Peyer's patch (tissue), 4 donors: ENCODE data around the gene ANKRD45.

Experiments
- POLR2A ChIP-seq, 2 donors: fragments of 450-650 bp; IDR thresholded peaks; one replicate each; pipeline ENCODE4 v1.5.1; 2017; ENCODE audit warnings: antibody characterized with exemption in 2 of 2, mild to moderate bottlenecking in 2 of 2, moderate library complexity in 2 of 2
- TF ChIP-seq, protein P1 (sequence below), 6 experiments: fragments of 450-650 bp in 4 of 6; fragments of 200-600 bp in 2 of 6; sonication (generic) in 1 of 6; IDR thresholded peaks; one replicate each; pipeline ENCODE4 v1.5.1; 2017 to 2019; ENCODE audit warnings: antibody characterized with exemption in 6 of 6, mild to moderate bottlenecking in 3 of 6, moderate library complexity in 1 of 6

DNA sequence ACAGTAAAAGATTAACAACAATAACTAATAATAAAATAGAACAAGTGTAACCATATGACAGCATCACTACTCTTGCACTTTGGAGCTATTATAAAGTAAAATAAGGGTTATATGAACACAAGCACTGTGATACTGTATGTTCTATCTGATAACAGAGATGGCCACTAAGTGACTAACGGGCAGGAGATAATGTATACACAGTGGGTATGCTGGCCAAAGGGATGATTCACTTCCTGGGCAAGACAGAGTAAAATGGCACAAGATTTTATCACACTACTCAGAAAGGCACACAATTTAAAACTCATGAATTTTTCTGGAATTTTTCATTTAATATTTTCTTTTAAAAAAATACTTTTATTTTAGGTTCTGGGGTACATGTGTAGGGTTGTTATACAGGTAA is 79.1 kb downstream of the ANKRD45 start:
- TF ChIP-seq, protein P1, sequence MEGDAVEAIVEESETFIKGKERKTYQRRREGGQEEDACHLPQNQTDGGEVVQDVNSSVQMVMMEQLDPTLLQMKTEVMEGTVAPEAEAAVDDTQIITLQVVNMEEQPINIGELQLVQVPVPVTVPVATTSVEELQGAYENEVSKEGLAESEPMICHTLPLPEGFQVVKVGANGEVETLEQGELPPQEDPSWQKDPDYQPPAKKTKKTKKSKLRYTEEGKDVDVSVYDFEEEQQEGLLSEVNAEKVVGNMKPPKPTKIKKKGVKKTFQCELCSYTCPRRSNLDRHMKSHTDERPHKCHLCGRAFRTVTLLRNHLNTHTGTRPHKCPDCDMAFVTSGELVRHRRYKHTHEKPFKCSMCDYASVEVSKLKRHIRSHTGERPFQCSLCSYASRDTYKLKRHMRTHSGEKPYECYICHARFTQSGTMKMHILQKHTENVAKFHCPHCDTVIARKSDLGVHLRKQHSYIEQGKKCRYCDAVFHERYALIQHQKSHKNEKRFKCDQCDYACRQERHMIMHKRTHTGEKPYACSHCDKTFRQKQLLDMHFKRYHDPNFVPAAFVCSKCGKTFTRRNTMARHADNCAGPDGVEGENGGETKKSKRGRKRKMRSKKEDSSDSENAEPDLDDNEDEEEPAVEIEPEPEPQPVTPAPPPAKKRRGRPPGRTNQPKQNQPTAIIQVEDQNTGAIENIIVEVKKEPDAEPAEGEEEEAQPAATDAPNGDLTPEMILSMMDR (IDR thresholded peaks at IDR 0.05) = no peak
- TF ChIP-seq POLR2A (IDR thresholded peaks at IDR 0.05) = no peak
